ENCODE results near the gene PCYT2.

PCYT2 gene

DNA sequence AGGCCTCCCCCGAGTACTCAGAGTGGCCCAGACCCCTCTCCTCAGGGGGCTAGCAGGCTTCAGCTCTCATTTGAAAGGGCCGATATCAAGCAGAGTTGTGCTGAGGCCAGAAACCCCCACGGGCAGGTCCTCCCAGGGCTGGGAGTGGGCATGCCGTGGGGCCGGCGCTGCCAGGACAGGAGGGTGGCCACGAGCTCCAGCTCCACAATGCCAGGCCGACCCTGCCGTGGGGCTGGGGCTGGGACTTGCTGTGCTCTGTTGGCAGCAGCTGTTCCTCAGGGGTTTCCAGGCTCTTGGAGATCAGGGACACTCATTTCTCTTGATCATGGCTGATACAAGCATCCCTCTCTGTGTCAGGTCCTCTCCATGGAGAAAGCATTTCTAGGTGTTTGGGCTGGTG is 12.3 kb downstream of the PCYT2 start:
- H3K27ac ChIP-seq (replicated peaks) = no peak overlapping the region

GRCh38 chr17:81898029-81898866 is 13.0 kb downstream of the PCYT2 start:
- peaks cover 5% of the 10 kb centered on the region for H3K27me3 ChIP-seq (ENCODE audit: insufficient read depth, poor library complexity, severe bottlenecking)
- no peak overlapping the region for H3K27ac ChIP-seq (replicated peaks)
- TF ChIP-seq, protein P1, sequence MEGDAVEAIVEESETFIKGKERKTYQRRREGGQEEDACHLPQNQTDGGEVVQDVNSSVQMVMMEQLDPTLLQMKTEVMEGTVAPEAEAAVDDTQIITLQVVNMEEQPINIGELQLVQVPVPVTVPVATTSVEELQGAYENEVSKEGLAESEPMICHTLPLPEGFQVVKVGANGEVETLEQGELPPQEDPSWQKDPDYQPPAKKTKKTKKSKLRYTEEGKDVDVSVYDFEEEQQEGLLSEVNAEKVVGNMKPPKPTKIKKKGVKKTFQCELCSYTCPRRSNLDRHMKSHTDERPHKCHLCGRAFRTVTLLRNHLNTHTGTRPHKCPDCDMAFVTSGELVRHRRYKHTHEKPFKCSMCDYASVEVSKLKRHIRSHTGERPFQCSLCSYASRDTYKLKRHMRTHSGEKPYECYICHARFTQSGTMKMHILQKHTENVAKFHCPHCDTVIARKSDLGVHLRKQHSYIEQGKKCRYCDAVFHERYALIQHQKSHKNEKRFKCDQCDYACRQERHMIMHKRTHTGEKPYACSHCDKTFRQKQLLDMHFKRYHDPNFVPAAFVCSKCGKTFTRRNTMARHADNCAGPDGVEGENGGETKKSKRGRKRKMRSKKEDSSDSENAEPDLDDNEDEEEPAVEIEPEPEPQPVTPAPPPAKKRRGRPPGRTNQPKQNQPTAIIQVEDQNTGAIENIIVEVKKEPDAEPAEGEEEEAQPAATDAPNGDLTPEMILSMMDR (IDR thresholded peaks at IDR 0.05; ENCODE audit: insufficient read depth, low read length) = no peak
- TF ChIP-seq GABPA (IDR thresholded peaks at IDR 0.05; ENCODE audit: low read depth) = no peak
- TF ChIP-seq SPI1 (IDR thresholded peaks at IDR 0.05; ENCODE audit: borderline replicate concordance, low read depth) = no peak
- TF ChIP-seq, protein P2, sequence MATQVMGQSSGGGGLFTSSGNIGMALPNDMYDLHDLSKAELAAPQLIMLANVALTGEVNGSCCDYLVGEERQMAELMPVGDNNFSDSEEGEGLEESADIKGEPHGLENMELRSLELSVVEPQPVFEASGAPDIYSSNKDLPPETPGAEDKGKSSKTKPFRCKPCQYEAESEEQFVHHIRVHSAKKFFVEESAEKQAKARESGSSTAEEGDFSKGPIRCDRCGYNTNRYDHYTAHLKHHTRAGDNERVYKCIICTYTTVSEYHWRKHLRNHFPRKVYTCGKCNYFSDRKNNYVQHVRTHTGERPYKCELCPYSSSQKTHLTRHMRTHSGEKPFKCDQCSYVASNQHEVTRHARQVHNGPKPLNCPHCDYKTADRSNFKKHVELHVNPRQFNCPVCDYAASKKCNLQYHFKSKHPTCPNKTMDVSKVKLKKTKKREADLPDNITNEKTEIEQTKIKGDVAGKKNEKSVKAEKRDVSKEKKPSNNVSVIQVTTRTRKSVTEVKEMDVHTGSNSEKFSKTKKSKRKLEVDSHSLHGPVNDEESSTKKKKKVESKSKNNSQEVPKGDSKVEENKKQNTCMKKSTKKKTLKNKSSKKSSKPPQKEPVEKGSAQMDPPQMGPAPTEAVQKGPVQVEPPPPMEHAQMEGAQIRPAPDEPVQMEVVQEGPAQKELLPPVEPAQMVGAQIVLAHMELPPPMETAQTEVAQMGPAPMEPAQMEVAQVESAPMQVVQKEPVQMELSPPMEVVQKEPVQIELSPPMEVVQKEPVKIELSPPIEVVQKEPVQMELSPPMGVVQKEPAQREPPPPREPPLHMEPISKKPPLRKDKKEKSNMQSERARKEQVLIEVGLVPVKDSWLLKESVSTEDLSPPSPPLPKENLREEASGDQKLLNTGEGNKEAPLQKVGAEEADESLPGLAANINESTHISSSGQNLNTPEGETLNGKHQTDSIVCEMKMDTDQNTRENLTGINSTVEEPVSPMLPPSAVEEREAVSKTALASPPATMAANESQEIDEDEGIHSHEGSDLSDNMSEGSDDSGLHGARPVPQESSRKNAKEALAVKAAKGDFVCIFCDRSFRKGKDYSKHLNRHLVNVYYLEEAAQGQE (IDR thresholded peaks at IDR 0.05; ENCODE audit: insufficient replicate concordance, low read depth) = no peak
- no peak for TF ChIP-seq POLR2AphosphoS5 (IDR thresholded peaks at IDR 0.05; ENCODE audit: low read depth)
- H3K4me3 ChIP-seq (replicated peaks; ENCODE audit: insufficient read depth, low read length) = no peak overlapping the region
- no peak for DNase-seq (ENCODE audit: low read depth in 1 of 2, low spot score in 1 of 2)

More for the DNA sequence above, 12.3 kb downstream of the PCYT2 start:
- Histone ChIP-seq H3K4me3 (replicated peaks; ENCODE audit: insufficient read depth, low read length) (no peak overlapping the region), H3K27me3 (ENCODE audit: insufficient read depth, poor library complexity, severe bottlenecking) (peaks cover 5% of the 10 kb centered on the region)
- DNase-seq (ENCODE audit: low read depth in 1 of 2, low spot score in 1 of 2) = no peak
- TF ChIP-seq POLR2AphosphoS5 (IDR thresholded peaks at IDR 0.05; ENCODE audit: low read depth) = no peak
- no peak for TF ChIP-seq SPI1 (IDR thresholded peaks at IDR 0.05; ENCODE audit: borderline replicate concordance, low read depth)
- TF ChIP-seq, protein P1 (IDR thresholded peaks at IDR 0.05; ENCODE audit: insufficient read depth, low read length) = no peak
- TF ChIP-seq GABPA (IDR thresholded peaks at IDR 0.05; ENCODE audit: low read depth) = no peak
- TF ChIP-seq, protein P2 (IDR thresholded peaks at IDR 0.05; ENCODE audit: insufficient replicate concordance, low read depth) = no peak

DNA sequence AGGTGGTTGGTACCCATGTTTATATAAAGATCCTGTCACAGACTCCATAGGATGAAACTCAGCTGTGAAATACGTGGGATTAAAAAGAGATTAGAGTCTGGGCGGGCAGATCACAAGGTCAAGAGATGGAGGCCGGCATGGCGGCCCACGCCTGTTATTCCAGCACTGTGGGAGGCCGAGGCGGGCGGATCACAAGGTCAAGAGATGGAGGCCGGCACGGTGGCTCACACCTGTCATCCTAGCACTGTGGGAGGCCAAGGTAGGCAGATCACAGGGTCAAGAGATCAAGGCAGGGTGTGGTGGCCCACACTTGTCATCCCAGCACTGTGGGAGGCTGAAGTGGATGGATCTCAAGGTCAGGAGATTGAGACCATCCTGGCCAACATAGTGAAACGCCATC is 15.8 kb downstream of the PCYT2 start:
- TF ChIP-seq GABPA (IDR thresholded peaks at IDR 0.05; ENCODE audit: low read depth) = no peak
- TF ChIP-seq, protein P2 (IDR thresholded peaks at IDR 0.05; ENCODE audit: insufficient replicate concordance, low read depth) = no peak
- no peak for TF ChIP-seq SPI1 (IDR thresholded peaks at IDR 0.05; ENCODE audit: borderline replicate concordance, low read depth)
- TF ChIP-seq, protein P1 (IDR thresholded peaks at IDR 0.05; ENCODE audit: insufficient read depth, low read length) = no peak
- no peak for TF ChIP-seq POLR2AphosphoS5 (IDR thresholded peaks at IDR 0.05; ENCODE audit: low read depth)
- no peak overlapping the region for H3K4me3 ChIP-seq (replicated peaks; ENCODE audit: insufficient read depth, low read length)
- DNase-seq (ENCODE audit: low read depth in 1 of 2, low spot score in 1 of 2) = no peak
- no peak overlapping the region for H3K27ac ChIP-seq (replicated peaks)
- no peaks in the 10 kb centered on the region for H3K27me3 ChIP-seq (ENCODE audit: insufficient read depth, poor library complexity, severe bottlenecking)

Measured in HL-60 (cell line).